Heart left ventricle (tissue), 13 donors: ENCODE data around the gene KLK14.

Source experiments
- POLR2A ChIP-seq, 2 donors: fragments of 450-650 bp; IDR thresholded peaks; one replicate each; pipeline ENCODE4 v1.6.1; 2017; ENCODE audit warnings: antibody characterized with exemption in 2 of 2, mild to moderate bottlenecking in 2 of 2, moderate library complexity in 2 of 2
- TF ChIP-seq, protein P1 (sequence below), 12 donors: fragments of 200-600 bp; sonication (generic) in 4 of 12; IDR thresholded peaks; one replicate each; pipeline versions ENCODE4 v1.5.0 to v1.8.0; 2018 to 2022; ENCODE audit warnings: antibody characterized with exemption in 12 of 12, mild to moderate bottlenecking in 5 of 12
- donor health status: ischemic (EF 13 %, LVEDD 7.1; RV severe dilation, severe dysfunction).
- donor health status: DM: no; HTN: yes; CAD: no.
- donor health status: DM: no; HTN: no; CAD: no.
- donor health status: ischemic (EF 25% LVEDD 6.9; RV normal size, moderate dysfunction).
- donor health status: ischemic (EF 25% LVEDD 5.7; RV mildly dilated, moderate dysfunction).
- donor health status: ischemic (EF 35%, LVEDD 5.7; RV mildly dilated, moderate dysfunction).
- donor health status: nonischemic (EF 11% LVEDD 7.7; RV severe dilation, severe dysfunction).
- donor health status: DM: yes; HTN: yes; CAD: no.
- donor health status: PGD.
- donor health status: ischemic (EF 29% LVEDD 5.4; RV normal size, mild dysfunction).
- donor health status: nonischemic (EF 23%, LVEDD 6.1; RV moderate dilation, normal function).

DNA sequence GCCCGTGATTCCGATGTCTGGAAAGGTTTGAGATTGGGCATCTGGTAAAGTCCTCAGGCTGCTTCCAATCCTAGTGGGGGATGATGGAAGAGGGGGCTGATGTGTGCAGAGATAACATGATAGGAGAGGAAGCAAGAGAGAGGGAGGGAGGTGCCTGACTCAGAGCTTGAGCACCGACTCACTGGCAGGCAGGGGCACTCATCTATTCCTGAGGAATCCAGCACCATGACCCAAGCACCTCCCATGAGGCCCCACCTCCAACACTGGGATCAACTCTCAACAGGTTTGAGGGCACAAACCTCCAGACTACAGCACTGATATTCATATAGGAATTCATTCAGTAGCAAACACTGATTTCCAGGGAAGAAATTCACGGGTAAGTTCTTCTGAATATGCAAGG, 36.4 kb upstream of the KLK14 start:
- TF ChIP-seq, protein P1, sequence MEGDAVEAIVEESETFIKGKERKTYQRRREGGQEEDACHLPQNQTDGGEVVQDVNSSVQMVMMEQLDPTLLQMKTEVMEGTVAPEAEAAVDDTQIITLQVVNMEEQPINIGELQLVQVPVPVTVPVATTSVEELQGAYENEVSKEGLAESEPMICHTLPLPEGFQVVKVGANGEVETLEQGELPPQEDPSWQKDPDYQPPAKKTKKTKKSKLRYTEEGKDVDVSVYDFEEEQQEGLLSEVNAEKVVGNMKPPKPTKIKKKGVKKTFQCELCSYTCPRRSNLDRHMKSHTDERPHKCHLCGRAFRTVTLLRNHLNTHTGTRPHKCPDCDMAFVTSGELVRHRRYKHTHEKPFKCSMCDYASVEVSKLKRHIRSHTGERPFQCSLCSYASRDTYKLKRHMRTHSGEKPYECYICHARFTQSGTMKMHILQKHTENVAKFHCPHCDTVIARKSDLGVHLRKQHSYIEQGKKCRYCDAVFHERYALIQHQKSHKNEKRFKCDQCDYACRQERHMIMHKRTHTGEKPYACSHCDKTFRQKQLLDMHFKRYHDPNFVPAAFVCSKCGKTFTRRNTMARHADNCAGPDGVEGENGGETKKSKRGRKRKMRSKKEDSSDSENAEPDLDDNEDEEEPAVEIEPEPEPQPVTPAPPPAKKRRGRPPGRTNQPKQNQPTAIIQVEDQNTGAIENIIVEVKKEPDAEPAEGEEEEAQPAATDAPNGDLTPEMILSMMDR (IDR thresholded peaks at IDR 0.05) = no peak
- TF ChIP-seq POLR2A (IDR thresholded peaks at IDR 0.05) = no peak
